ENCODE measurements around the gene RNU7-1. TPM values are rescaled to one million over a fixed set of nuclear protein-coding genes. Genes with fewer than 3 reads are reported as not detected.

Gene RNU7-1
- total RNA-seq, 4 donors from 2014 or later = not detected

- Histone ChIP-seq H3K36me3 (no peaks in the 10 kb centered on the region), H3K27ac (peak overlapping the region; percentile 92 to 95 (median 94)), H3K27me3 (no peaks in the 10 kb centered on the region), H3K4me1 (peaks cover 5 to 73% (median 13%) of the 10 kb centered on the region in 4 donors), H3K9me3 (no peaks in the 10 kb centered on the region), H3K4me3 (peak overlapping the region; percentile 68 to 98 (median 84))
- DNase-seq = peak in 1 of 3 donors; percentile 60
- TF ChIP-seq, protein P1, sequence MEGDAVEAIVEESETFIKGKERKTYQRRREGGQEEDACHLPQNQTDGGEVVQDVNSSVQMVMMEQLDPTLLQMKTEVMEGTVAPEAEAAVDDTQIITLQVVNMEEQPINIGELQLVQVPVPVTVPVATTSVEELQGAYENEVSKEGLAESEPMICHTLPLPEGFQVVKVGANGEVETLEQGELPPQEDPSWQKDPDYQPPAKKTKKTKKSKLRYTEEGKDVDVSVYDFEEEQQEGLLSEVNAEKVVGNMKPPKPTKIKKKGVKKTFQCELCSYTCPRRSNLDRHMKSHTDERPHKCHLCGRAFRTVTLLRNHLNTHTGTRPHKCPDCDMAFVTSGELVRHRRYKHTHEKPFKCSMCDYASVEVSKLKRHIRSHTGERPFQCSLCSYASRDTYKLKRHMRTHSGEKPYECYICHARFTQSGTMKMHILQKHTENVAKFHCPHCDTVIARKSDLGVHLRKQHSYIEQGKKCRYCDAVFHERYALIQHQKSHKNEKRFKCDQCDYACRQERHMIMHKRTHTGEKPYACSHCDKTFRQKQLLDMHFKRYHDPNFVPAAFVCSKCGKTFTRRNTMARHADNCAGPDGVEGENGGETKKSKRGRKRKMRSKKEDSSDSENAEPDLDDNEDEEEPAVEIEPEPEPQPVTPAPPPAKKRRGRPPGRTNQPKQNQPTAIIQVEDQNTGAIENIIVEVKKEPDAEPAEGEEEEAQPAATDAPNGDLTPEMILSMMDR (IDR thresholded peaks at IDR 0.05) = no peak
- no peak for TF ChIP-seq POLR2A (IDR thresholded peaks at IDR 0.05)
Observed at GRCh38 chr12:6928022-6928702, 15.5 kb upstream of the RNU7-1 start.

- Histone ChIP-seq H3K36me3 (peaks cover 0 to 4% (median 0%) of the 10 kb centered on the region in 3 donors), H3K9me3 (no peaks in the 10 kb centered on the region), H3K4me1 (peaks cover 5 to 68% (median 13%) of the 10 kb centered on the region in 4 donors), H3K27me3 (no peaks in the 10 kb centered on the region), H3K4me3 (peak overlapping the region; percentile 68 to 98 (median 84)), H3K27ac (peak overlapping the region; percentile 92 to 95 (median 94))
- DNase-seq = no peak
- TF ChIP-seq, protein P1 (IDR thresholded peaks at IDR 0.05) = no peak
- TF ChIP-seq POLR2A (IDR thresholded peaks at IDR 0.05) = no peak
Observed at GRCh38 chr12:6928703-6929407, 14.8 kb upstream of the RNU7-1 start.

- Histone ChIP-seq H3K36me3 (peaks cover 0 to 13% (median 0%) of the 10 kb centered on the region in 3 donors), H3K27me3 (no peaks in the 10 kb centered on the region), H3K9me3 (no peaks in the 10 kb centered on the region), H3K27ac (peak overlapping the region; percentile 92 to 95 (median 94)), H3K4me1 (peaks cover under 1 to 66% (median 13%) of the 10 kb centered on the region in 4 donors), H3K4me3 (peak overlapping the region; percentile 68 to 98 (median 84))
- no peak for TF ChIP-seq POLR2A (IDR thresholded peaks at IDR 0.05)
- TF ChIP-seq, protein P1 (IDR thresholded peaks at IDR 0.05) = no peak
- DNase-seq = no peak
Observed at GRCh38 chr12:6929466-6930452, 13.9 kb upstream of the RNU7-1 start.

DNA sequence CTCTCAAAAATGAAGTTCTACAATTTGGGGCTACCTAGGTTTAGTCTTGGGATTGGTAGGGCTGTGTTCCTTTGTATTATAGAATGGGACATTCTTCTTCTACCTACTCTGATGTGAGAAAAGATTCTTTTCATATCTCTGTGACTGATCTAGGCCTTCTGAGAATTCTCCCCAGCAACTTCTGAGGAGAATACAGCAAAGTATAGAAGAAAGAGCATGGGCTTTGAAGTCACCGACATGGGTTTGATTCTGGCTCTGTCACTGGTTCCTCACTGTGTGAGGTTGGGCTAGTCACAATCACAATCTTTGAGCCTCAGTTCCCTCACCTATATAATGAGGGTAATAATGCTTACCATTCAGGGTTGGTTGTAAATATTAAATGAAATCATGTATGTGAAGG, 10.8 kb upstream of the RNU7-1 start:
- Histone ChIP-seq H3K9me3 (no peaks in the 10 kb centered on the region), H3K36me3 (peaks cover 0 to 28% (median 0%) of the 10 kb centered on the region in 3 donors), H3K27ac (no peak overlapping the region), H3K4me3 (no peak overlapping the region), H3K4me1 (peaks cover 8 to 50% (median 14%) of the 10 kb centered on the region in 4 donors), H3K27me3 (no peaks in the 10 kb centered on the region)
- no peak for DNase-seq
- no peak for TF ChIP-seq POLR2A (IDR thresholded peaks at IDR 0.05)
- TF ChIP-seq, protein P1 (IDR thresholded peaks at IDR 0.05) = no peak

DNA sequence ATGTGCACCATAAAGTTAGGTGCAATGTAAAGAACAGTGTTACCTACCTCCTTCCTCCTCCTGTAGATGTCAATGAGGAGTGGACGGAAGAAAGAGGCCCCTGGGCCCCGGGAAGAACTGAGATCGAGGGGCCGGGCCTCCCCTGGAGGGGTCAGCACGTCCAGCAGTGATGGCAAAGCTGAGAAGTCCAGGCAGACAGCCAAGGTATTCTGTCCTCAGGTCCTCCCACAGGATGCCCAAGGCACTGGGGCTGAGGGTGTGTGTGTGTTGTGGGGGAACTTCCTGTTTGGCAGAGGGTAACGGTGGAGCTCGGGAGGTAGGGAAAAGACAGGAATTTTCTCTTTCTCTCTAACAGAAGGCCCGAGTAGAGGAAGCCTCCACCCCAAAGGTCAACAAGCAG, 9.5 kb upstream of the RNU7-1 start:
- H3K4me3 ChIP-seq = no peak overlapping the region

More for the DNA sequence above, 9.5 kb upstream of the RNU7-1 start:
- H3K27ac ChIP-seq = peak overlapping the region in 1 of 4 donors; percentile 41
- H3K4me1 ChIP-seq = peaks cover 13 to 55% (median 14%) of the 10 kb centered on the region in 4 donors
- no peak for TF ChIP-seq POLR2A (IDR thresholded peaks at IDR 0.05)
- TF ChIP-seq, protein P1 (IDR thresholded peaks at IDR 0.05) = no peak
- DNase-seq = no peak
- H3K36me3 ChIP-seq = peaks cover 0 to 28% (median 0%) of the 10 kb centered on the region in 3 donors
- H3K27me3 ChIP-seq = no peaks in the 10 kb centered on the region
- H3K9me3 ChIP-seq = no peaks in the 10 kb centered on the region

Data from Peyer's patch (tissue), 4 donors.